Mucosa of rectum (tissue), 2 donors: Measurements from ENCODE around the gene EPHA7.

Source experiments
- H3K27ac ChIP-seq, 2 donors: one replicate each; pipeline ENCODE4 v1.7.0; 2013; ENCODE audit warnings: inconsistent platforms in 2 of 2, low read depth in 2 of 2, low read length in 2 of 2
- H3K27me3 ChIP-seq, 2 donors: one replicate each; pipeline ENCODE4 v1.7.0; 2013; ENCODE audit warnings: low read length in 2 of 2; ENCODE audit not compliant: control insufficient read depth in 2 of 2, insufficient read depth in 2 of 2
- H3K36me3 ChIP-seq, 2 donors: one replicate each; pipeline ENCODE4 v1.7.0; 2013; ENCODE audit warnings: low read length in 2 of 2; ENCODE audit not compliant: control insufficient read depth in 2 of 2, insufficient read depth in 2 of 2
- H3K4me1 ChIP-seq, 2 donors: one replicate each; pipeline ENCODE4 v1.7.0; 2013; ENCODE audit warnings: low read length in 2 of 2, mild to moderate bottlenecking in 1 of 2; ENCODE audit not compliant: control insufficient read depth in 2 of 2, insufficient read depth in 2 of 2
- H3K4me3 ChIP-seq, 2 donors: one replicate each; pipeline ENCODE4 v1.7.0; 2013; ENCODE audit warnings: low read length in 2 of 2
- H3K9ac ChIP-seq, 2 donors: one replicate each; pipeline ENCODE4 v1.7.0; 2013; ENCODE audit warnings: low read length in 2 of 2, low read depth in 1 of 2, mild to moderate bottlenecking in 1 of 2
- H3K9me3 ChIP-seq, 2 donors: one replicate each; pipeline ENCODE4 v1.7.0; 2013; ENCODE audit warnings: low read length in 2 of 2; ENCODE audit not compliant: control insufficient read depth in 2 of 2
- donor health status: healthy.
- donor health status: Normal muscosa, but diverticular disease.

Gene EPHA7

DNA sequence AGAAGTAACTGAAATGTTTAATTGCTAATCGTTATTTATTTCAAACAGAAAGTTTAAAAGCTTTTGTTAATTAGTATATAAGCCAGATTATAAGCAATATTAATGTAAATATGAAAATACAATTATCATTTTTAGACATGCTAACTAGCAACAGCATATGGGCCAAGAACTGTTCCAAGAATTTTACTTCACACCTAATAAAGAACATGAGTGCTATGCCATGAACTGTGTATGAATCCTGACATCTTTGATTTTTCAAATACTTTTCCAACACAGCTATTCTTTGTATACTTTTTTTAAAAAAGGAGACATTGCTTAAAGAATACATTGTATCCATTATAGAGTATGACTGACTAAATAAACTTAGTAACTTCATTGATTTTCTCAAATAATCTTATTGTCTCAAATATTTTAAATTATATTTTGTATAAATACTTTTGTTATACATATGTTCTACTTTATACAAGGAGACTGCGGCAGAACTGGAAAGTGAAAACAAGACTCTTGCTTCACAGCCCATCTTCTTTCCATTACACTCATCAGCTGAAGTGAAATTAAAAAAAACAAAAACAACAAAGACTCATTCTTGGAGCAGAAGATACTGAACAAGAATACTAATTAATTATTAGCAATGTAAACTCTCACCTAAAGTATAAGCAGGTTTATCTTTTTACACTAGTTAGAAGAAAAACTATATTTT lies 89.9 kb downstream of the EPHA7 start:
- Histone ChIP-seq H3K4me1 (no peaks in the 10 kb centered on the region), H3K36me3 (no peaks in the 10 kb centered on the region), H3K9me3 (no peaks in the 10 kb centered on the region), H3K4me3 (no peak overlapping the region), H3K27ac (no peak overlapping the region), H3K27me3 (no peaks in the 10 kb centered on the region), H3K9ac (no peak overlapping the region)

DNA sequence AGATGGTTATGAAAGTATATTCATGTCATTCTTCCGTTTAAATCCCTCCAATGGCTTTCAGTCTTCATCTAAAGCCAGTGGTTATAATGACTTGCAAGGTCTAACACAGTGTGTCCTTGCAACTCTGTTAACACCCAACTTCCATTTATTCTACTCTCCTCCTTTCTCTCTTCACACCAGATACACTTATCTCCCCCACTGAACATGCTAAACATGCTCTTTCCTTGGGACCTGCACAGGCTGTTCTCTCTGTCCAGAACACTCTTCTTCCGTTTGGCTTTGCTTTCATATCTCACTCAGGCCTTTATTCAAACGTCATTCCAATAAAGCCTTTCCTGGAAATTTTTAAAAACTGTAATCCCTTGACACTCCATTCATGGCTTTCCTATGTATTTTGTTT lies 91.5 kb downstream of the EPHA7 start:
- Histone ChIP-seq H3K9ac (no peak overlapping the region), H3K27ac (no peak overlapping the region), H3K9me3 (no peaks in the 10 kb centered on the region), H3K4me3 (no peak overlapping the region), H3K27me3 (no peaks in the 10 kb centered on the region), H3K4me1 (no peaks in the 10 kb centered on the region), H3K36me3 (no peaks in the 10 kb centered on the region)

DNA sequence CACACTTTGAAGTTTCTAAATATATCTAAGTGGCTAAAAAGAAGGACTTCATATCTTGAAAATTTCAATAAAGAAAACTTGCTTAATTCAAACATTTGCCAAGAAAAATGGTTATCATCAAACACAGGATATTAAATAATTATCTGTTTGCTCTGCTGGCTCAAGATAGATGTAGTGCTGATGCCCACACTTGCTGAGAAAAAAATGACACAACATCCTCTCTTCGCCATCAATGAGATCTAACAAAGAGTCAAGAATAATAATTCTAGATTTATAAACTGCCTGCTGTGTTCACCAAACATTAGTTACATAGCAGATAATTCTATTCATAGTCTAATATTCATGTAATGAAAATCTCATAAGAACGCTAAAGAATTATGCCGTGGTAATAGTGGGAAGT lies 93.6 kb downstream of the EPHA7 start:
- no peak overlapping the region for H3K4me3 ChIP-seq
- H3K27ac ChIP-seq = no peak overlapping the region
- no peaks in the 10 kb centered on the region for H3K36me3 ChIP-seq
- no peaks in the 10 kb centered on the region for H3K4me1 ChIP-seq
- no peaks in the 10 kb centered on the region for H3K9me3 ChIP-seq
- no peaks in the 10 kb centered on the region for H3K27me3 ChIP-seq
- no peak overlapping the region for H3K9ac ChIP-seq

DNA sequence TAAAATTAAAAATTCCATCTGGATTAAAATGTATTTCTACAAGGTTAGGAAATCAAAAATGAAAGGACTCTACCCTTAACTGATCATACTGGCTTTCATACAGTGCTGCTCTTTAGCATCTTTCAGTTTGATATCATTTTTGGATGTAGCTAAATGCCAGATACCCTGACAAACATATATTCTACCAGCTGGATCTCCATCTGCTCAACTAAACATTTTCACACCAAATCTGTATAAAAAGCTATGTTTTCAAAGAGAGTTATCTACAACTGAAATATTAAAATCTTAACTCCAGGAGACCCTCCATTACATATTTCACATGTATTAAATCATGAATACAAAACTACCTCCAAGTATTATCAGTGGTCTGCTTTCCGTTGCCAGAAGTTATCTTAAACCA lies 95.7 kb downstream of the EPHA7 start:
- Histone ChIP-seq H3K4me3 (no peak overlapping the region), H3K36me3 (no peaks in the 10 kb centered on the region), H3K27me3 (no peaks in the 10 kb centered on the region), H3K9ac (no peak overlapping the region), H3K27ac (no peak overlapping the region), H3K4me1 (no peaks in the 10 kb centered on the region), H3K9me3 (no peaks in the 10 kb centered on the region)

DNA sequence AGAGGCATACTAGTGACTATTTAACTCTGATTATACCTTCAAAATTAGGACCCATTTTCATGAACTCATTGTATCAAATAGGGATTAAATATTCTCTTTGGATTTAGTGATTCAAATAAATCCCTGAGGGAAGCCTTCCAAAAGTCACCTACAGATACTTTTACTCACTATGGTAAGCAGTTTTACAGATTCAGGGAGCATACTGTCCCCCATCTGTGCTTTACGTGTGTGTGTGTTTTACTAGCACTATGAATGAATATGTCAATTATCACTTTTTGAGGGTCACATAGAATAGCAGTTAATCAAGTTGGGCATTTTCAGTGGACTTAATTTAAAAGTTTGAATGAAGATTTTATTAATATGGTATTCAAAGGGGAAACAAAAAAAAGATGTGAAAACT lies 96.7 kb downstream of the EPHA7 start:
- no peaks in the 10 kb centered on the region for H3K4me1 ChIP-seq
- no peaks in the 10 kb centered on the region for H3K9me3 ChIP-seq
- H3K27ac ChIP-seq = no peak overlapping the region
- no peaks in the 10 kb centered on the region for H3K36me3 ChIP-seq
- no peaks in the 10 kb centered on the region for H3K27me3 ChIP-seq
- H3K4me3 ChIP-seq = no peak overlapping the region
- H3K9ac ChIP-seq = no peak overlapping the region

DNA sequence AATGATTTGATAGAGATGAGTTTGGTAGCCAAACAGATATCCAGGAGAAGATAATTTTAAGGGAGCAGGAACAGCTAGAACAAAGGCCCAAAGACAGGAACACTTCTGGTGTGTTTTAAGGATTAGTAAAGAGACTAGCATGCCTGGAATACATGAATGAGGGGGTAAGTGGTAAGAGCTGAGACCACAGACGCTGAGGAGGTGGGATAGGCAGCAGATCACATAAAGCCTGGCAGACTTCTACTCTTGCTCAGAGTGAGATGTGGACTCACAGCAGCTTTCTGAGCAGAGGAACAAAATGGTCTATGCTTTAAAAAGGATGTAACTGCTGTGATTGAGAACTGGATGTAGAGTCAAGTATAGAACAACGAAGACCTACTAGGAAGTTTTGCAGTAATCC lies 100.1 kb downstream of the EPHA7 start:
- no peak overlapping the region for H3K27ac ChIP-seq
- no peaks in the 10 kb centered on the region for H3K9me3 ChIP-seq
- H3K27me3 ChIP-seq = no peaks in the 10 kb centered on the region
- H3K36me3 ChIP-seq = no peaks in the 10 kb centered on the region
- H3K4me3 ChIP-seq = no peak overlapping the region
- H3K9ac ChIP-seq = no peak overlapping the region
- H3K4me1 ChIP-seq = no peaks in the 10 kb centered on the region

DNA sequence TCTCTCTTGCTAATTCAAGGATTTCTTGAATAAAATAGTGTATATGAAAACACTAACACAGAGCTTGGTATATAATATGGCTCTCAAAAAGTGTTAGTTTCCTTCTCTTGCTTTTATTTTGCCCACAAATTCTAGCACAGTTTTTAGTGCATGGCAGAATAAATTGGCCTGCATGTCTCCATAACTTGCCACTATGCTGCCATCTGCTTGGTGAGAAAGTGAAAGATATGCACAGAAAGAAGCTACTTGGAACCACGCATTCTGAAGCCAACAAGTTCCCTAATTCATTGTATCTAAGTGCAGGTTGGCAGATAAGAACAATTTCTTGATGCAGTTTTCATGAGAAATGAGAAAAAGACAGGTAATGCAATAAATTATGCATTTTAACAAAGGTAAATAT lies 101.2 kb downstream of the EPHA7 start:
- H3K36me3 ChIP-seq = no peaks in the 10 kb centered on the region

DNA sequence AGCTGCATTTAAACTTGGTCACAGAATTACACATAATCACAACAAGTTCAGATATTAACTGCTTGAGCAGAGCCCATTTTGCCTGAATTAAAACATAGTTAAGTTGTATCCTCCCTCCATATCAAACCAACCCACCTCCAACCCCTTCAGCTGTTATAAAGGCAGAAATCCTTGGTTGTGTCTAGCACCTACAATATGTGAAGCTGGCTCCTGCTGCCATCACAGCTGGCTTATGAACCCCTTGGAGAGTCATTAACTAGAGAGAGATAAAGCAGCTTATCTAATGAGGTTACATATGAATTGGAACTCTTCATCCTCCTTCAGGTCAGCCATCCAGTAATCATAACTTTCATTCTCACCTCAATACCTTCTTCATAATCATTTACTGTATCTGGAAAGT lies 101.8 kb downstream of the EPHA7 start:
- Histone ChIP-seq H3K36me3 (no peaks in the 10 kb centered on the region), H3K9ac (no peak overlapping the region), H3K9me3 (no peaks in the 10 kb centered on the region), H3K27ac (no peak overlapping the region), H3K27me3 (no peaks in the 10 kb centered on the region), H3K4me1 (no peaks in the 10 kb centered on the region), H3K4me3 (no peak overlapping the region)

More for the DNA sequence above, 101.2 kb downstream of the EPHA7 start:
- H3K4me3 ChIP-seq = no peak overlapping the region
- no peaks in the 10 kb centered on the region for H3K27me3 ChIP-seq
- H3K9ac ChIP-seq = no peak overlapping the region
- no peak overlapping the region for H3K27ac ChIP-seq
- H3K4me1 ChIP-seq = no peaks in the 10 kb centered on the region
- no peaks in the 10 kb centered on the region for H3K9me3 ChIP-seq

DNA sequence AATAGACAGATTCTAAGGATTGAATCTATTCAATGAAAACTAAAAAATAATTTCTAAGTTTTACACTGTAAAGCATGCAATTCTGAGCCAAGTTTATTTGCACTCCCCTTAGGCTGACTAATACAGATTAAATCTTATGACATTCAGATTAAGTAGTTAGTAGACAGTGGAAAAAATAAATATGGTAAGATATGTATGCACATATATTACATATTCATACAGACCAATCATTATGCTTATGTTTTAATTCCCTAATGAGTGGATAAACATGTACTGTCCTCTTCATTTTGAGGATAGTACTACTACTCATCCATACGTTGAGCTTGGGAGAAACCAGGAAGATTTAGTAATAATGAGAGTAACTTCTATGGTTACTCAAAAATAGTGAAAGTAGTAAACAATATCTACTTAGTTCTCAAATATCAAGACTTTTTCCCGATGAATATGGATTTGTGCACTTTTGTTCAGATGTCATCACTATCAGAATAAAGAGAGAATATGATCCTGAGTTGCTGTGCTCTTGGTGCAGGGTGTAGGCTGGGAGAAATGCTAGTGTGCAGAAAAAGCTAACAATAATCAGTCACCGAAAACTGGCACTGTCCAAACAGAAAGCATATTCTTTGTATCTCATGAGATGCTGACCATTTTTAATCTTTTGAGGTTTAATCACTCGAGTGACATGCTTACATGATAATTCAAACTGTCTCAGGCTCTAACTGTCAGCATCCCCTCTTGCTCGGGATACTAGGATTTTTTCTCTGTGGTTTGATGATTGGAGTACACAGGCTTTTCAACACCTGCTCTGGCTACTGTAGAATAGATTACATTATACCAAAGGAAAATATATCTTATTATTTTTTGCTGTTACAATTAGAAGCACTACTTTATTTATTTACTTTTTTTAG lies 111.6 kb downstream of the EPHA7 start:
- Histone ChIP-seq H3K36me3 (no peaks in the 10 kb centered on the region), H3K4me1 (no peaks in the 10 kb centered on the region), H3K4me3 (no peak overlapping the region), H3K9me3 (no peaks in the 10 kb centered on the region), H3K27me3 (no peaks in the 10 kb centered on the region), H3K27ac (no peak overlapping the region), H3K9ac (no peak overlapping the region)

DNA sequence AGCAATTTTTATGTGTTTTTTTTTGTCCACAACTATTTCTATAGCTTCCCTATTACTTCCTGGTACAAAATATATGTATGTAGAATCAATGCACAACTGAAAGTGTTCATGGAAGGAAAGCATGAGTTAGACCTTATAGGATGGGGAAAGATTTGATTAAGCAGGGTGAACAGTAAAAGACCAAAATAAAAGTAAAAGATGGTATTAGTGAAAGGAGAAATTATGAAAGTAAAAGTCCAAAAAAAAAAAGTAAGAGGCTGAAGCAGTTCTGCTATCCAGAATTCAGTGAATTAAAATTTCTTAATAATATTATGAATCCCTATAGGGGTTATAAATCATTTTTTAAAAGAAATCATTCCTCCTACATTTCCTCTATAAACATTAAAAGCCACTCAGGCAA lies 114.3 kb downstream of the EPHA7 start:
- no peaks in the 10 kb centered on the region for H3K4me1 ChIP-seq
- no peaks in the 10 kb centered on the region for H3K36me3 ChIP-seq
- no peaks in the 10 kb centered on the region for H3K9me3 ChIP-seq
- no peak overlapping the region for H3K4me3 ChIP-seq
- H3K9ac ChIP-seq = no peak overlapping the region
- no peaks in the 10 kb centered on the region for H3K27me3 ChIP-seq
- no peak overlapping the region for H3K27ac ChIP-seq
